GM21529 (cell line): ENCODE results near the gene XKR7.
"Not testable (repeated sequence)": the region's sequence is repeated elsewhere in the genome, so short reads cannot be mapped to it uniquely, and the experiment has no call there.

Experiments used
- ATAC-seq: cut with Tn5 transposase; IDR thresholded peaks from one replicate; pipeline ENCODE4 v1.9.1; 2021; ENCODE audit not compliant: unreplicated experiment

The XKR7 gene

GRCh38 chr20:31967830-31968249, at the start of gene XKR7:
XKR7 (plus strand) TSS chr20:31968151; CDS start chr20:31968176, 25 bp downstream.
- ATAC-seq, result no peak

GRCh38 chr20:31918466-31919105, 49.4 kb upstream of the XKR7 start:
- no peak for ATAC-seq

GRCh38 chr20:31919410-31920155, 48.4 kb upstream of the XKR7 start:
- no peak for ATAC-seq

- ATAC-seq, result no peak
Observed at GRCh38 chr20:31920275-31920855, 47.6 kb upstream of the XKR7 start.

GRCh38 chr20:31921480-31921879, 46.5 kb upstream of the XKR7 start:
- ATAC-seq, result not testable (repeated sequence)

GRCh38 chr20:31922181-31922580, 45.8 kb upstream of the XKR7 start:
- ATAC-seq, result no peak

- no peak for ATAC-seq
Observed at GRCh38 chr20:31922588-31922987, 45.4 kb upstream of the XKR7 start.

- peak; percentile 85 for ATAC-seq
Observed at GRCh38 chr20:31923388-31924331, 44.3 kb upstream of the XKR7 start.

- no peak for ATAC-seq
Observed at GRCh38 chr20:31924561-31924960, 43.4 kb upstream of the XKR7 start.

- no peak for ATAC-seq
Observed at GRCh38 chr20:31925631-31926030, 42.3 kb upstream of the XKR7 start.

- no peak for ATAC-seq
Observed at GRCh38 chr20:31926493-31926892, 41.5 kb upstream of the XKR7 start.

GRCh38 chr20:31927627-31928159, 40.3 kb upstream of the XKR7 start:
- ATAC-seq, result no peak

- ATAC-seq, result not testable (repeated sequence)
Observed at GRCh38 chr20:31929631-31930030, 38.3 kb upstream of the XKR7 start.

- no peak for ATAC-seq
Observed at GRCh38 chr20:31930779-31931178, 37.2 kb upstream of the XKR7 start.

- no peak for ATAC-seq
Observed at GRCh38 chr20:31933698-31934097, 34.3 kb upstream of the XKR7 start.

GRCh38 chr20:31934491-31934890, 33.5 kb upstream of the XKR7 start:
- no peak for ATAC-seq

- no peak for ATAC-seq
Observed at GRCh38 chr20:31934968-31935764, 32.8 kb upstream of the XKR7 start.

GRCh38 chr20:31936420-31936819, 31.5 kb upstream of the XKR7 start:
- ATAC-seq, result no peak

- ATAC-seq, result no peak
Observed at GRCh38 chr20:31937820-31938219, 30.1 kb upstream of the XKR7 start.

- ATAC-seq, result no peak
Observed at GRCh38 chr20:31939661-31940060, 28.3 kb upstream of the XKR7 start.
